HG02852 (cell line): ENCODE measurements around the gene IL22.

Source experiments
- ATAC-seq: cut with Tn5 transposase; IDR thresholded peaks from one replicate; pipeline ENCODE4 v1.9.1; 2021; ENCODE audit warnings: mild to moderate bottlenecking, moderate library complexity; ENCODE audit not compliant: unreplicated experiment

The IL22 gene

GRCh38 chr12:68253504-68253903 lies at the start of gene IL22:
IL22 (minus strand) TSS chr12:68253604; CDS start chr12:68253448, 156 bp downstream.
- ATAC-seq = no peak

GRCh38 chr12:68297929-68298328 lies 44.5 kb upstream of the IL22 start:
- ATAC-seq = no peak

GRCh38 chr12:68294251-68294650 lies 40.8 kb upstream of the IL22 start:
- no peak for ATAC-seq

DNA sequence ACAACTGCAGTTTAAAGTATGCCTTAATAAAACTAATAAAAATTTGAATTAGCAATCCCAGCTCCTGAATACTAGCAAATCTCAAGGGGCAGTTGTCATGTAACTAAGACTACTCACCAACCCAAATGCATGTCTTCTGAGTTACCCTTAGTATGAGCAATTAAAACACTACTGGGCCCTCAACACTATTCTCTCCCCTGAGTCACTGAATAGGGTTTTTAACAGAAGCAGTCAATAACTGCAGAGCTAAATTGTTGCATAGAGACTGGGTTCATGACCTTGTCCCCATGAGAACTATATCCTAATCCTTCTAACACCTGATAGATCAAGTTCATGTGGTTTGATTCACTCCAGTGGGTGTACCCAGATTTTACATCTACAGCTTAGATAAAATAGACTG lies 39.9 kb upstream of the IL22 start:
- ATAC-seq = no peak

DNA sequence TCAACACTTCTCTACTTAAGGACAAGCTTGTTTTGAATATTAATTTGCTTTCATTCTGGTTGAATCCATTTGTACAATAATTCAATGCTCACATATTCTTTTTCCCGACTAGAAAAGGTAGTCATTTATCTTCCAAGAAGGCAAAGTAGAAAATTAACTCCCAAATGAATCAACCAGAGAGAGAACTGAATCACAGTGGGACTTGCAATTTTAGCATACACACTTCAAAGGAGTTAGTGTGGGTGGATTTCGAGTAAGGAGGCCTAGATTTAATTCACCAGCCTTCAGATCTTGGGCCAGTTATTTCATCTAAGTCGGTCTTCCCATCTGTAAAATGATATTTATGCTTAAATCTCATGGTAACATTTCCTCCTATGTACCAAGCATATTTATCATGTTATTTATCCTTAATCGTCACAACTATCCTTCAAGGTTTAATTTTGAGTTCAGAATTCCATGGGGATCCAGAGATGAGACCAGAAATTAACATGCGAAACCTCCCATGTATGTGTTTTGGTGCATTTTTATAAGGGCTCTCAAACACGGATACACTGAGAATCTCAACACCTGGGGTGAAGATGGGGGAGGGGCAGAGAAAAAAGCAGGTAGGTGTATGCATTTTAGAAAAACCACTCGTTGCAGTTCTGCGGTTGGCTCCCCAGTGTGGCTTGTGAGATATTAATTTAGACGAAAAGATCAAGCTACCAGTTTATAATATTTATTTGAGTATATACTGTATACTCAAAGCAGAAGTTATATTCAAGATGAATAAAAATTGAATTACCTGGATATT lies 38.9 kb upstream of the IL22 start:
- no peak for ATAC-seq

GRCh38 chr12:68291396-68292036 lies 38.1 kb upstream of the IL22 start:
- ATAC-seq = no peak

GRCh38 chr12:68290126-68290525 lies 36.7 kb upstream of the IL22 start:
- peak; percentile 100 for ATAC-seq

DNA sequence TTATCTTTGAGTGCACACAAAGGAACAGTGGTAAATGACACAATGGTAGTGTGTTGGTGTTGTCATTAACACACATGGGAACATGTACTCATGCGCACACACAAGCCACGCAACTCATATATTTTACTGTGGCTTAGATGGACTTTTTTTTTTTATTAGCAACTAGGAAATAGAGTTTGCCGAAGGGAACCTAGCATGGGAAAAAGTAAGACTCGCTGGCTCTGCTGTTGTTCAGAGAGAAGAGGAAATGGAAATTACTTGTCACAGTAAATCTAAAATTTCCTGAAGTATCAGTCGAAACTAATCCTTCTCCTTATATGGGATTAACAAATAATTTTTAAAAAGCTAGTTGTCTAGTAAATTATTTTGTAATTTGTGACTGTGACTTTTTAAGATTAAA lies 33.7 kb upstream of the IL22 start:
- ATAC-seq = no peak

DNA sequence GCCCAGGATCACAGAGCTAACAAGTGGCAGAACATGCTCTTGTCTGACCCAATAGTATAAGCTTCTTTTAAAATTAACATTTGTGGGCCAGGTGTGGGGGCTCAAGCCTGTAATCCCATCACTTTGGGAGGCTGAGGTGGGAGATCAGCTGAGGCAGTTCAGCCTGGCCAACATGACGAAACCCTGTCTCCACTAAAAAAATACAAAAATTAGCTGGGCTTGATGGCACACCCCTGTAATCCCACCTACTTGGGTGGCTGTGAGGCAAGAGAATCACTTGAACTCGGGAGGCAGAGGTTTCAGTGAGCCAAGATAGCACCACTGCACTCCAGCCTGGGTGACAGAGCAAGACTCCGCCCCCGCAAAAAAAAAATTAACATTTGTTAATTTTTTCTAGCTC lies 33.0 kb upstream of the IL22 start:
- ATAC-seq = no peak

GRCh38 chr12:68285541-68285940 lies 32.1 kb upstream of the IL22 start:
- ATAC-seq = no peak

DNA sequence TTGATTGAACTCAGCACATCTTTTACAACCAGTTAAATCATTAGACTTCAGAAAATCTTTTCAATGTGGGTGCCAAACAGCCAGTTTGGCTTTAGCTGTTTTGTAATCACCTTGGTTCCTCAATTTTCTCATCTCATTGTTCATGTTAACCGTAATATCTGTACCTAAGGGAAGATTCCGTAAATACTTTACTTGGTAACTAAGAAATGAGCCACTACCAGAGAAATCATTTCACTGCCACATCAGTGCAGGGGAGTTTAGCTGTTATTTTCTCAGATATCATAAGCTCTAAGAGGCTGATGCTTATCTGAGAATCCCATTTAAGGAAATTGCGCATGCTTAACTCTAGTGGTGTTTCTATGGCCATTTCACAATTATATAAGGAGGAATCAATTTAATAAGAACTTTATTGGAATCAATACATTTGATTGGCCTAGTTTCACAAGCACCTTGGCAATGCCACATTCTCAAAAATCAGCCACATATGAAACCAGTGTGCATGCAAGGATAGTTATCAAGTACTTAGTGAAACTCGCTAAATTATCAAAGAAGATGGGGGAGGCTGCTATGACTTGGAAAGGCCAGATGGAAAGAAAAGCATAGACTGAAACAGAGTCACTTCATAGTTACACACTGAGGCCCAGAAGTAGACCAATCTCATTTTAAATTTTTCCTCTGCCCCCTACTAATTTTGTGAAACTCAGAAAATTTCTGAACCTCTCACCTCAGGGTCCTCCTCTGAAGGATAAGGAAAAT lies 28.1 kb upstream of the IL22 start:
- ATAC-seq = no peak

DNA sequence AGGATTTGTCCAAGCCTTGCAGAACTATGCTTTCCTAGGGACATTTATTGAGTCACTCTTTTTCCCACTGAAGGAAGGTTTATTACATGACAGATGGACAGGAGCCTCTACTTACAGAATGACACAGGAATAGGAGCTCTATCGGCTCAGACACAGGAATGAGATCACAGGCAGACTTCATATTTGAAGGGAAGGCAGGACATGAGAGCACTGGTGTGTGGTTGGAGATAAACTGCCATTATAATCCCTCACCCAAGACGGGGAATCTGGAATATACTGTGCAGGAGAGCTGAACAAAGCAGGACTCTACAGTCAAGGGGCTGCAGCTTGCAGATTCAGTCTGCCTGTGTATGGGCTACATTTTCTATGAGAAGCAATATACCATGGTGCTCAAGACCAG lies 26.8 kb upstream of the IL22 start:
- no peak for ATAC-seq

- ATAC-seq = no peak
These were observed 26.0 kb upstream of the IL22 start for GRCh38 chr12:68279227-68280054.

DNA sequence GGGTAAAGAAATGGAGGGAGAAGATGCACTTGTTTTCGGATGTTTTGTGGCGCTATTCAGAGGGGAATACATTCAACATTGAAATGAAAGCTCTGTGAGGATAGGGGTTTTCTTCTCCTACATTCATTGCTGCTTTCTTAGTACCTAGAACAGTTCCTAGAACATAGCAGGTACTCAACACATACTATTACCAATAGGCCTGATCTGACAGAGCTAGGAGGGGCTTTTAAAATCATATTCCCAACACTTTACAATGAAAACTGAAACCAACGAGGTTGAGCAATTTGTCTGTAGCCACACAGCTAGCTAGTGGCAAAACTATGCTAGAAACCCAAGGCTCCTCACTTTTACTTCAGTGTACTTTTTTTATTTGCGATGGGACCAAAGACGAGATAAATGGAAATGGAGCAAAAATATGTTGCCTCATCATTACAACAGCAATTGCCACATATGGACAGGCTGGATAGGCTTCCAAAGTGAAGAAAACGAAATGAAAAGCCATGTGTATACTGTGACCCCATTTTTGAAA lies 23.1 kb upstream of the IL22 start:
- no peak for ATAC-seq

- ATAC-seq = no peak
These were observed 19.3 kb upstream of the IL22 start for GRCh38 chr12:68272732-68273131.

DNA sequence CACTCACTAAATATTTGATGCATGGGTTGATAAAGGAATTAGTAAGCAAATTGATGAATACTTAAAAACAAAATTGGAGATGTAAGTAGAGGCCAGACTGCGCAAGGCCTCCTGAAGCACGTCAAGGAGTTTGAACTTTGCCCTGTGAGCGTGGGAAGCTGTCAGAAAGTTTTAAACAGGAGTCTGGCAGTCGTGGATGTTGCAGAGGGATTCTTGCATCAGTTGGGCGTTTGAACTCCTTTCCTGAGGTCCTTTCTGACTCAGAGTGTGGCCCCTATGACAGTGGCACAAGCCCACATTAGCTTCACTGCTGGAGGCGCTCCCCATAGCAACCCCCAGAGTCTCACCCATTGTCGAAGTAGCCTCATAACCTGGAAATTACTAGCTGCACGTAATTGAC lies 17.9 kb upstream of the IL22 start:
- no peak for ATAC-seq

DNA sequence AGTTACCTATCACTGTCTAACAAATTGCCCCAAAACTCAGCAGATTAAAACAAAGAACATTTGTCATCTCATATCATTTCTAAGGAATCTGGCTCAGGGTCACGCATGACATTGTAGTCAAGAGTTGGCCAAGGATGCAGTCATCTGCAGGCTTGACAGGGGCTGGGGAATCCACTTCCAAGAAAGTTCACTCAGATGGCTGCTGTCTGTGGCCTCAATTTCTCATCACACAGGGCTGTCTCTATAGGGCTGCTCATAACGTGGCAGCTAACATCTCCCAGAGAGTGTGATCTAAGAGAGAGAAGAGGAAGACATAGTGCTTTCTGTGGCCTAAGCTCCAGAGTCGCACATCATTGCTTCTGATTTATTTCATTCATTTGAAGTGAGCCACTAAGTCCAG lies 17.0 kb upstream of the IL22 start:
- ATAC-seq = no peak

- no peak for ATAC-seq
These were observed 16.4 kb upstream of the IL22 start for GRCh38 chr12:68269779-68270178.

DNA sequence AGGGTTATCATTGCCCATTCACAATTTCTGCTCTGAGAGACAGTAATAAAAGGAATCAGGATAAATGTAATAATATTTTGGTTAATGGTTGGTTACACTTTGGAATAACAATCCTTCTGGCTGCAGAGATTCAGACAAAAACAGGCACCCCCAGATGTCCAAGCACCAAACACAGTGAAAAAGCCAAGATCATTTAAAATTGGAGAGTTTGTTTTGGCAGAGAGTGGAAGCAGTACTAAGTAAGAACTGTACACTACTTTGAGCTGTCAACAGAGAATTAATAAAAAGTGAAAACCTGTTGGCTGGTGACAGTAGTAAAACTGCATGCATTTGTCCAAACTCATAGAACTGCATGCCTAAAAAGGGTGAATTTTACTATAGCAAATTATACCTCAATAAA lies 15.6 kb upstream of the IL22 start:
- ATAC-seq = no peak

- ATAC-seq = no peak
These were observed 14.5 kb upstream of the IL22 start for GRCh38 chr12:68267892-68268396.

DNA sequence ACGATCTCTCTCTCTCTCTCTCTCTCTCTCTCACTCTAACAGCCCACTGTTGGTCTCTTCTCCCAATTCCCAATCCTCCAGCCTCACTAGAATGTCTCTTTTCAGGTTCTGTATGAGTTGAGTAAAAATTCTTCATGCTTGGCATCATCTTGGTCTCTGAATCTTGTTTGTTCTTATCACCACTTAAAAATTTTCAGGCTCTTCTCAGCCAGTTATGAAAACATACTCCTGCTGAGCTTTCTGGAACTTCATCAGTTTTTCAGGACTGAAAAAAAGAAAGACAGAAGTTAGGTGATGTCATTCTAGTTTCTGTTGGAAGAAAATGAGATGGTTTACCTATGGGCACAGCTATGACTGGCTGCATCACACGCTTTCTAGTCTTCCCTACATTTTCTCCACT lies 11.5 kb upstream of the IL22 start:
- ATAC-seq = no peak
